HEK293 (cell line): ENCODE results near the gene PPP1R10.

Experiments used
- CTCF ChIA-PET: fragments of 350-600 bp; formaldehyde crosslinking; extraction: SDS; loops from one replicate; lab custom pipeline; 2021; ENCODE audit warnings: antibody characterized with exemption; lab: Yijun Ruan, JAX
- POLR2A ChIA-PET: fragments of 300-600 bp; formaldehyde crosslinking; extraction: SDS; loops from one replicate; lab custom pipeline; 2020; ENCODE audit warnings: antibody characterized with exemption, inconsistent platforms; lab: Yijun Ruan, JAX
- H3K27ac ChIP-seq: fragments of 200-500 bp; sonication (Bioruptor generic); 2 replicates; pipeline ENCODE4 v1.5.1; 2014; ENCODE audit warnings: low read depth, low read length, control low read depth, inconsistent platforms; ENCODE audit errors: extremely low read depth
- H3K36me3 ChIP-seq, 2 experiments: fragments of 200-500 bp in 1 of 2; sonication (Bioruptor generic) in 1 of 2; 1 replicate in 1 of 2; 2 replicates in 1 of 2; pipeline ENCODE4 v1.5.1; 2014 to 2017; ENCODE audit warnings: inconsistent platforms in 2 of 2, low read length in 2 of 2; ENCODE audit not compliant: control insufficient read depth in 2 of 2, insufficient read depth in 1 of 2
- H3K4me1 ChIP-seq: fragments of 200-500 bp; sonication (Bioruptor generic); 2 replicates; pipeline ENCODE4 v1.5.1; 2014; ENCODE audit warnings: mild to moderate bottlenecking, low read length, inconsistent platforms; ENCODE audit not compliant: control insufficient read depth, insufficient read depth
- H3K4me3 ChIP-seq: 2 replicates; pipeline ENCODE4 v1.5.1; 2011; ENCODE audit warnings: low read depth, mild to moderate bottlenecking, control low read depth, low read length, moderate library complexity
- H3K9me3 ChIP-seq: fragments of 200-500 bp; sonication (Bioruptor generic); 2 replicates; pipeline ENCODE4 v1.5.1; 2014; ENCODE audit warnings: low read depth, low read length, inconsistent platforms; ENCODE audit not compliant: control insufficient read depth, insufficient read depth
- CTCF ChIP-seq: fragments of 450-650 bp; formaldehyde crosslinking; IDR thresholded peaks from 2 replicates; pipeline ENCODE4 v1.5.1; 2016; ENCODE audit warnings: missing biosample characterization, missing genetic modification characterization
- IKZF3 ChIP-seq: fragments of 450-650 bp; IDR thresholded peaks from 2 replicates; pipeline ENCODE4 v1.5.0; 2018; ENCODE audit warnings: missing biosample characterization, mild to moderate bottlenecking, missing genetic modification characterization, moderate library complexity
- MYNN ChIP-seq: fragments of 450-650 bp; formaldehyde crosslinking; IDR thresholded peaks from 2 replicates; pipeline ENCODE4 v1.5.1; 2016; ENCODE audit warnings: missing biosample characterization, missing genetic modification characterization, borderline replicate concordance
- PRDM10 ChIP-seq: fragments of 450-650 bp; formaldehyde crosslinking; IDR thresholded peaks from 2 replicates; pipeline ENCODE4 v1.5.1; 2016; ENCODE audit warnings: missing biosample characterization, missing genetic modification characterization
- WT1 ChIP-seq: fragments of 450-650 bp; formaldehyde crosslinking; IDR thresholded peaks from 2 replicates; pipeline ENCODE4 v1.5.1; 2016; ENCODE audit warnings: missing biosample characterization, missing genetic modification characterization
- ZBTB20 ChIP-seq: fragments of 450-650 bp; formaldehyde crosslinking; IDR thresholded peaks from 2 replicates; pipeline ENCODE4 v1.5.1; 2016; ENCODE audit warnings: missing biosample characterization, missing genetic modification characterization
- ZBTB8A ChIP-seq: fragments of 450-650 bp; formaldehyde crosslinking; IDR thresholded peaks from 2 replicates; pipeline ENCODE4 v1.5.1; 2016; ENCODE audit warnings: missing biosample characterization, missing genetic modification characterization
- ZNF184 ChIP-seq: fragments of 450-650 bp; IDR thresholded peaks from 2 replicates; pipeline ENCODE4 v1.5.1; 2018; ENCODE audit warnings: missing biosample characterization, mild to moderate bottlenecking, missing genetic modification characterization
- ZNF202 ChIP-seq: fragments of 450-650 bp; formaldehyde crosslinking; IDR thresholded peaks from 2 replicates; pipeline ENCODE4 v1.5.1; 2016; ENCODE audit warnings: missing biosample characterization, missing genetic modification characterization, borderline replicate concordance
- ZNF341 ChIP-seq: fragments of 450-650 bp; formaldehyde crosslinking; IDR thresholded peaks from 2 replicates; pipeline ENCODE4; 2016; ENCODE audit warnings: low read depth, missing biosample characterization, missing genetic modification characterization
- ZNF366 ChIP-seq: fragments of 450-650 bp; formaldehyde crosslinking; conservative IDR thresholded peaks from 2 replicates; pipeline ENCODE4 v1.5.1; 2016; ENCODE audit warnings: missing biosample characterization, missing genetic modification characterization
- ZNF544 ChIP-seq: fragments of 450-650 bp; formaldehyde crosslinking; IDR thresholded peaks from 2 replicates; pipeline ENCODE4 v1.5.0; 2017; ENCODE audit warnings: missing biosample characterization, missing genetic modification characterization
- ZNF571 ChIP-seq: fragments of 450-650 bp; formaldehyde crosslinking; IDR thresholded peaks from 2 replicates; pipeline ENCODE4 v1.5.0; 2017; ENCODE audit warnings: missing biosample characterization, missing genetic modification characterization
- ZNF585B ChIP-seq: fragments of 450-650 bp; formaldehyde crosslinking; IDR thresholded peaks from 2 replicates; pipeline ENCODE4 v1.5.1; 2016; ENCODE audit warnings: missing biosample characterization, missing genetic modification characterization
- ZNF600 ChIP-seq: fragments of 450-650 bp; formaldehyde crosslinking; IDR thresholded peaks from 2 replicates; pipeline ENCODE4 v1.5.1; 2016; ENCODE audit warnings: missing biosample characterization, missing genetic modification characterization
- ZNF629 ChIP-seq: fragments of 450-650 bp; formaldehyde crosslinking; IDR thresholded peaks from 2 replicates; pipeline ENCODE4 v1.5.1; 2017; ENCODE audit warnings: missing biosample characterization, missing genetic modification characterization
- ZNF658 ChIP-seq: fragments of 450-650 bp; formaldehyde crosslinking; IDR thresholded peaks from 2 replicates; pipeline ENCODE4; 2016; ENCODE audit warnings: missing biosample characterization, missing genetic modification characterization
- ZNF664 ChIP-seq: fragments of 450-650 bp; formaldehyde crosslinking; IDR thresholded peaks from 2 replicates; pipeline ENCODE4 v1.5.1; 2016; ENCODE audit warnings: missing biosample characterization, missing genetic modification characterization

The PPP1R10 gene

GRCh38 chr6:30613251-30614043 is 3.6 kb downstream of the PPP1R10 start:
- Histone ChIP-seq H3K4me3 (no peak overlapping the region), H3K36me3 (peaks cover 10 to 44% of the 10 kb centered on the region in 2 experiments), H3K27ac (peak overlapping the region; percentile 8; the same call in 1 of the 2 replicates), H3K9me3 (no peaks in the 10 kb centered on the region), H3K4me1 (peaks cover 18% of the 10 kb centered on the region)
- TF ChIP-seq ZNF585B (tag by site-specific recombination) (no peak), PRDM10 (0 out of 2 replicates have a peak, but pooled peaks have one; percentile 11), ZNF629 (tag by site-specific recombination) (0 out of 2 replicates have a peak, but pooled peaks have one; percentile 9)
- CTCF ChIA-PET: interaction anchor here (0.6 to 3.2 kb wide), 16 partner anchors 9 to 474 kb away, joined by 3 to 29 read pairs (median 4); partner anchors contain the start of gene DHX16
- POLR2A ChIA-PET: interaction anchor here (0.6 to 4.8 kb wide), 29 partner anchors 9 to 294 kb away, joined by 3 to 197 read pairs (median 6); partner anchors contain the start of genes ABCF1, ATAT1, DHX16 and FLOT1

DNA sequence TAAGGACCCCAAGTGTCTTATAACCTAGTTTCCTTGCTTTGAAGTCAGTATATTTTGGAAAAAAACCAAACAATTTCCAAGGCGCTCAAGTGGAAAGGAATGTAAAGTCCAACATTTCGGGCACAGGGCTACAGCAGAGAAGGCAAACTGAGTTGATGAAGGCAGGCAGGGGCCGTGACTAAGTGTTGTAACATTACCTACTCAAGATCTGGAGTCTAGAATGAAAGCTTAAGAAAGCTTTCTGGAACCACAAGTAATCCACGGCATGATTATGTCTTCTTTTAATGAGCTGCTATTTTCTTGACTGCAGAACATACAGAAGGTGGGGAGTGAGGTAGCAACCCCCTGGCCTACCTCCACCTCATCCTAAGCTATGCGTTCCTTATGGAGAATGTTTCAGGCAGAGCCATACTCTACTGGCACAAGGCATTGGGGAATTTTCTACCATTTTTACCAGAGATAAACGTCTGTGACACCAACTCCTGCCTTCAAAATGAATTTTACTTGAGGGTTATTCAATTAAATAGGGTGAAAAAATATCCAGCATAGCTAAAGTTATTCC is 4.3 kb downstream of the PPP1R10 start:
- POLR2A ChIA-PET: interaction anchor here (0.5 to 4.8 kb wide), 26 partner anchors 11 to 295 kb away, joined by 3 to 197 read pairs (median 6); partner anchors contain the start of genes ABCF1, ATAT1, DHX16 and FLOT1
- CTCF ChIA-PET: interaction anchor here (0.6 to 3.2 kb wide), 20 partner anchors 9 to 475 kb away, joined by 3 to 29 read pairs (median 4); partner anchors contain the start of gene DHX16
- peaks cover 18% of the 10 kb centered on the region for H3K4me1 ChIP-seq

GRCh38 chr6:30612213-30612612 is 4.8 kb downstream of the PPP1R10 start:
- Histone ChIP-seq H3K9me3 (no peaks in the 10 kb centered on the region), H3K4me1 (peaks cover 18% of the 10 kb centered on the region), H3K27ac (no peak overlapping the region), H3K36me3 (peaks cover 22 to 57% of the 10 kb centered on the region in 2 experiments), H3K4me3 (no peak overlapping the region)
- TF ChIP-seq ZBTB8A (tag by site-specific recombination): no peak
- TF ChIP-seq ZNF341: peak; percentile 58
- ChIA-PET CTCF (interaction anchor here (0.5 to 3.2 kb wide), 18 partner anchors 12 to 475 kb away, joined by 3 to 29 read pairs (median 4); partner anchors contain the start of gene C6orf136), POLR2A (interaction anchor here (0.5 to 4.8 kb wide), 24 partner anchors 12 to 235 kb away, joined by 3 to 197 read pairs (median 6); partner anchors contain the start of genes ABCF1, ATAT1, DHX16 and FLOT1)

More for the DNA sequence above, 4.3 kb downstream of the PPP1R10 start:
- TF ChIP-seq ZNF658 (tag by site-specific recombination) (no peak), ZNF600 (peak; percentile 37; the same call in 1 of the 2 replicates), ZNF664 (peak; percentile 83), ZNF366 (tag by site-specific recombination) (no peak)
- Histone ChIP-seq H3K4me3 (no peak overlapping the region), H3K27ac (peak overlapping the region; percentile 8; the same call in 1 of the 2 replicates), H3K36me3 (peaks cover 17 to 51% of the 10 kb centered on the region in 2 experiments), H3K9me3 (no peaks in the 10 kb centered on the region)

DNA sequence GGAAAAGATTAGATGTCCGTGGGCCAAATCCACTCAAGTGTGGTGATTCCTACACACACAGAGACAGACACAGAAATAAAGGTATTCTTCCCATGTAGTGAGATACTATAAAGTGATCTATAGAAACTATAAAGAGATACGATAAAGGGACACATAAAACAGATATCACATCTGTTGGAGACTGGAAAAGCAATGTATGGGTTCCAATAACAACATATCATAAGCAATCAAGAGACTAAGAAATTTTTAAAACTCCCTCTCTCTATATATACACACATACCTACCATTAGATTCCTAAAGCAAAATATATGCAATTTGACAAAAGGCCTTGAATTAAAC is 5.2 kb downstream of the PPP1R10 start:
- peaks cover 26 to 59% of the 10 kb centered on the region in 2 experiments for H3K36me3 ChIP-seq
- ChIA-PET CTCF (interaction anchor here (0.5 to 2.6 kb wide), 11 partner anchors 15 to 128 kb away, joined by 3 to 29 read pairs (median 5); partner anchors contain the start of gene C6orf136), POLR2A (interaction anchor here (0.6 to 4.8 kb wide), 11 partner anchors 12 to 235 kb away, joined by 3 to 197 read pairs (median 11); partner anchors contain the start of genes ATAT1, DHX16, GNL1 and MDC1)
- no peaks in the 10 kb centered on the region for H3K9me3 ChIP-seq
- H3K4me1 ChIP-seq: peaks cover 18% of the 10 kb centered on the region
- H3K27ac ChIP-seq: no peak overlapping the region
- H3K4me3 ChIP-seq: no peak overlapping the region
- TF ChIP-seq ZNF544 (tag by site-specific recombination): no peak
- no peak for TF ChIP-seq MYNN (tag by site-specific recombination)
- TF ChIP-seq ZBTB20: no peak
- TF ChIP-seq IKZF3 (tag by site-specific recombination): no peak
- no peak for TF ChIP-seq WT1 (tag by site-specific recombination)
- TF ChIP-seq ZNF202 (tag by site-specific recombination): no peak
- TF ChIP-seq CTCF: no peak
- TF ChIP-seq ZNF571 (tag by site-specific recombination): no peak
- TF ChIP-seq ZNF184: no peak
